Activated CD4-positive, alpha-beta T cell treated with anti-CD3 and anti-CD28 coated beads for 4 hours (primary cell): ENCODE data around the gene PROK1.

Experiments
- DNase-seq, 2 donors: peaks; one replicate each; pipeline ENCODE4 v3.0.0-alpha.2; 2020

PROK1 gene

DNA sequence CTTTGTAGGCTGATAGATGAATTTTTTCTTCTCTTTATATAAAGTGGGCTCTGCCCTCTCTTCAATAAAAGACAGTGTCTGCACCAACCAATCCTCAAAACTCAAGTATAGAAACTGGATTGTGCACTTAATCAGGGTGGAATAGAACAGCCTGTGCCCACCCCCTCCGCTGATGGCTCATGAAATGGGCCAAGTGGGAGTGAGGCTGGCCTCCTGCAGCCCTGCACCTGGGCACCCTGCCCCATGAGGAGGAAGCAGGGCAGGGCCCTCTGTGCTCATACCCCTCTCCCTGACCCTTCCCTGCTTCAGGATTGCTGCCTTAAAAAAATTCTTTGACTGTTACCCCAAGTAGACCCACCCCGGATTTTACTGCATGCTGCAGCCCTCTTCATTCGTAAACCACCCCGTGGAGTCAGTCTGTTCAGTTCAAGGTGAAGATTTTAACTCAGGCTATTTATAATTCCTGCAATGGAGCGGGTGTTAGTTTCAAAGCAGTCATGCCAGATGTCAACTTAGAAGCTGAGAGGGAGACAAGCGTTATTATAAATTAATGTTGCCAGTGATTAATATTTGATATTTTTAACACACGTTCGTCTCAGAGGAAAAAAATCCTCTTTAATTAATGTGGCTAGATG, 15.8 kb downstream of the PROK1 start:
- no peak for DNase-seq

DNA sequence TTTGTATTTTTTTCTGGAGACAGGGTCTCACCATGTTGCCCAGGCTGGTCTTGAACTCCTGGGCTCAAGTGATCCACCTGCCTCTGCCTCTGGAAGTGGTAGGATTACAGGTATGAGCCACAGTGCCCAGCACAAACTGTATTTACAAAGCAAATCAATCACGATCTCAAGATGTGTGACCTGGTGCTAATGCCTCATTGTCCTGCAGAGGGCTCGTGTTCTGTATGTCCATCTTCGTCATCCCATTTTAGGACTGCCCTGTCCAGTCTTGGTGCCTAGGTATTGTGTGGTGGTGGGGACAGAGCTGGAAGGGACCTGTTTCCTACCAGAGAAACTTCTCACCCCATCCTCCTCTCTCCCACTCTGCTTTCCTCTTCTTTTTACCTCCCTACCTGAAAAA, 20.2 kb downstream of the PROK1 start:
- no peak for DNase-seq

DNA sequence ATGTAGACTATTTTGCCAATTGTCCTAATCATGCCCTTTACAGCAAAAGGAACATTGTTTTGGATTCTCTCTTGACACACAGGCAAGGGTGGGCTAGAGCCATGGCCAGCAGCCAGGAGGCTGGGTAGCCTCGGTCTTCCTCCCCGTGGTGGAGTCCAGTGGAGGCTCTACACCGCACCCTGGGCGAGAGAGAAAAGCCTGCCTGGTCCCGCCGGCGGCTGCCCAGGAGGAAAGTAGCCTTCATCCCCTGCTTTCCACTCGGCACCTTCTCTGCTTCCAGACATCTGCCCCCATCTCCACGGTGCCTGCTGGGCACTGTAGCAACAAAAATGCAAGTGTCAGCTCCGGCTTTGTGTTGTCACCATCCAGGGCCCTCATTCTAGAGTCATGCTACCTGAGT, 21.6 kb downstream of the PROK1 start:
- DNase-seq, result no peak

DNA sequence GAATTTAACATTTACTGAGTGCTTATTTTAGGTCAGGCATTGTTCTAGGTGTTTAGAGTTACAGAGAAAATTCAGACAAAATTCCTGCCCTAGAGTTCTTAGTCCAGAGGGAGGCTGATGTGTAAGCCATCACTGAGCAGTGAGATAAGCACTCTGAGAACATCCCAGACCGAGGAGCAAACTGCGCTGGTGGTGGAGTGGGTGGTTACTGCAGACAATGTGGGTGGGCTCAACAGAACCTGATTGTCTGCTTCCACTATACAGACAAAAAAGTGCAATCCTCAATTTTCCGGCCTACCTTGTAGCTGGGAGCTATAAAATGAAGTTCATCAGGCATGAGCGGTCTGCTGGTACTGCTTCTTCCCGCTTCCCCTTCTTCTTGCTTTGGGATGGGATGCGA, 23.5 kb downstream of the PROK1 start:
- DNase-seq, result no peak

DNA sequence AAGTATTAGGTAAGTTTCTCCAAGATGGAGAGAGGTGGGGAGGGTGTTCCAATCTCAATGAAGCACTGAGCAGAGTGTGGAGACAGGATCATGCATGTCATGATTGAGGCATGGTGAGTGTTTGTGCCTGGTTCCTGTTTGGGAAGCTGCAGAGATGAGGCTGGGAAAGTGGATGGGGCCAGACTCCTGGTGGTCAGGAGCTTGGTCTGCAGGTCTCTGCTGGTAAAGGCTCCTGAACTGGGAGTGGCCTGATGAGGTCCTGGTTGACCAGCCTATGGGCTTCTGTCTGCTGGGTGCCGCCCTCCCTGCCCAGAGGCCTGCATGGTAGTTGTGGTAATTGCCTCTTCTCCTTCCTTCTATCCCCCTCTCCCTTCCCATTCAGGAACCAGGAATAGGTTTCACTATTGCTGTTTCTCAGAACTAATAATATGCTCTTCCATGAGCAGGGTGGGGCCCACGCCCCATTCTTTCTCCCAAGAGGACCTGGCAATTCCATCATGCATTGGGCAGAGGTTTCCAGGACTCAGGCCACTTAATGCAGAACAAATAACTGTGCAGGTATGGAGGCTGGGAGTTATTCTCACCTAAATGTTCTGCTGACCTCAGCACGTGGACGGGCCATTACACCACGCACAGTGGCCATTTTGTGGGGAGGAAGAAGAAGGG, 24.5 kb downstream of the PROK1 start:
- no peak for DNase-seq

DNA sequence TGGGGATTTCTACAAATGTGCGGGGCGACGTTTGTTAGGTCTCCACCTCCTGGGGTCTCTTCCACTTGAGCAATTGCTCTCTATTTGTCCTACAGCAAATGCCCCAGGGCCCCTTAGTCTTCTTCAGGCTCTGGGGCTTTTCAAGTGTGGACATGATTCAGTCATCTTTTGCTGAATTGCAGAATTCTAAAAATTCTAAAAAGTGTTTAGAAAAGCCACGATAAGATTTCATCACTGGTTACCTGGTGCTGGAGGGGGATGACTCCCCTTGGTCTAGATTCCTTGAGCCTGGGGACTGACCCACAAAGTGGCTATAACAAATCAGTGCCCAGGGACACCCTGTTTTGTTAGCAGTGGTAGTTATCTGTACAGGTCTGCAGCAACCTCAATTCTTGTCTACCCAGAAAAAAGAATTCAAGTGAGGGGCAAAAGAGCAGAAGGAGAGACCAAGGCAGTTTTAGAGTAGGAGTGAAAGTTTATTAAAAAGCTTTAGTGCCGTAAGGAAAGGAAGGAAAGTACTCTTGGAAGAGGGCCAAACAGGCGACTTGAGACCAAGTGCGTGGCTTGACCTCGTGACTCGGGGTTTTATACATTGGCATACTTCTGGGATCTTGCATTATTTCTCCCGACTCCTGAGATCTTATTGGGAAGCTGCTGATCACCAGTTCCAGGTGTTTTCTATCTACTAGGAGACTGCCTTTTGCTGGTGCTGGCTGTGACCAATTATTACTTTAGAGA, 25.2 kb downstream of the PROK1 start:
- DNase-seq, result no peak

DNA sequence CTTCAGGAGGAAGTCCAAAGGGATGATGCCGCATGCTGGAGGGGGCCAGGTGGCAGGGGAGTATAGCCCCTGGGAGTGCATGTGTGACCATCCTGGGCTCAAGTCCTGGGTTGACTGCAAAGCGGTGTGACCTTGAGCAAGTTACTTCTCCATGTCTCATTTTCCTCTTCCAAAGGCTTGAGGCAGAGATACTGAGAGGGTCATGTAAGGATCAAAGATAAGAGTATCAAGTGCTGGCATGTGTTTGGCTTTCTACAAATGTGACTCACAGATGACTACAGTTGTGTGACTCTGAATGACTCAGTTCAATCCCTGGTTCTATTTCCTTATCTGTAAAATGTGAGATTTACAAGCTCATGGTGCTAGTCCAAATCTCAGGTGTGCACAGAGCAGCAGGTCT, 26.1 kb downstream of the PROK1 start:
- no peak for DNase-seq

DNA sequence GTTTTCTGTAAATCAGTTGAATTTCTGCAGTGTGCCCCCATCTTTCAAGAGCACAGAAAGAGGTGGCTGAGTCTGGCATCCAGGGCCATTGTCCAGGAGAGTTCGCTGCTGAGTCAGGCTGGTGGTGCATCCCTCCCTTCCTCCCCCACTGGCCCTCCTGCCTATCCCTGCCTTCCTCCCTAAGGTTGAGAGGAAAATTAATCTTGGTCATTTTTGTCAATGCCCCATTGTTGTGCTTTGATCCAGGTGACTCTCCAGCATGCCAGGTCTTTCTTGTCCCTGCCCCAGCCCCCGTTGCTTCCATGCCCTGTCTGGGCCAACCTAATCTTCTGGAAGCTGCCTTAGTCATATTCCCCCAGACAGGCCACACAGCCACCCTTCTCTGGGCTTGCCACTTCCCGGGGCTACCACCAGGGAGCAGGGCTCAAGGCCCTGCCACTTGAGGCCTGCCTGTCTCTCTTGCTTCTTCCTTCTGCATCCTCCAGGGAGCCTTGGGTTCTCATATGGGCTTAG, 26.6 kb downstream of the PROK1 start:
- DNase-seq, result no peak

DNA sequence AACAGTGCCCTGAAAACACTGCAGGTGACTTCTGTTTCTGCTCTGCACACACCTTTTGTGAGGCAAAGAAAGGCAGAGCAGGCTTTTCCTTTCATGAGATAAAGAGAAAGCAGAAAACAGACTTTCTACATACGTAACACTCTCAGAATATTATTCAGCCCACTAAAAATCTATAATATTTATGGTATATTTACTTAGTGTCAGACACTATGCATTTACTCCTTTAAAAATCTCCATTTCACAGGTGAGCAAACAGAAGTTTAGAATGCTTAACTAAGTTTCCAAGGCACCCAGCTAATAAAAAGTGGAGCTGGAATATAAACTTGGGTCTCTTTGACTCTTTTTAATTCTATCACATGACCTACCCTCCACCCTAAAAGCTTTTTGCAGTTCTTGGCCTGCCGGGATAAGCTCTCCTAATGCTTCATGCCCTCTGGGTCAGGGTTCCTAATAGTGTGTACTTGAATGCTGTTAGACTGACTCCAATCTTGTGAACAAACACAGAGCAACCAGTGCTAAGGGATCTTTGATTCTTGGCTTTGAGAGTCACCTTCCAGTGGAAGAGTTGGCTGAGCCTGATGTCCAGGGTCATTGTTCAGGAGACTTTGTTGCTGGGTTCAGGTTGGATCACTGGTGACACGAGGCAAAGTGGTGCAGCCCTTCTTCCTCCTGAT, 27.2 kb downstream of the PROK1 start:
- no peak for DNase-seq

DNA sequence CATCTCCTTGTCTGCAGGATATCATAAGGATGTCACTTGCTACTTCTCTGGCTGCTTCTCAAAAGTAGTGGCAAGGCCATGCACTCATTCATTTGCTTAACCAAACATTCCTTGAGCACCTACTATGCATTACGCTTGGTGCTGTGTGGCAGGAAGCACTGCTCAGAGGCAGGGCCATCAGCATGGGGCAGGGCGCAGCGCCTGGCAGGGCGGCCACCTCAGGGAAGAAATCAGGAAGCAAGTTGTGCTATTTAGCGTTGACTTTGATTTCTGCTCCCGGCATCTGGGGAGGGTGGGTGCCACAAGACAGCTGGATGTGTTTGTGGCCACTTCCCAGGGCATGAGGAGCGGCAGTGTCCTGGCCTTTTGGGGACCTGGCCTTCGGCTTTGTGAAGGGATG, 27.9 kb downstream of the PROK1 start:
- DNase-seq, result no peak

DNA sequence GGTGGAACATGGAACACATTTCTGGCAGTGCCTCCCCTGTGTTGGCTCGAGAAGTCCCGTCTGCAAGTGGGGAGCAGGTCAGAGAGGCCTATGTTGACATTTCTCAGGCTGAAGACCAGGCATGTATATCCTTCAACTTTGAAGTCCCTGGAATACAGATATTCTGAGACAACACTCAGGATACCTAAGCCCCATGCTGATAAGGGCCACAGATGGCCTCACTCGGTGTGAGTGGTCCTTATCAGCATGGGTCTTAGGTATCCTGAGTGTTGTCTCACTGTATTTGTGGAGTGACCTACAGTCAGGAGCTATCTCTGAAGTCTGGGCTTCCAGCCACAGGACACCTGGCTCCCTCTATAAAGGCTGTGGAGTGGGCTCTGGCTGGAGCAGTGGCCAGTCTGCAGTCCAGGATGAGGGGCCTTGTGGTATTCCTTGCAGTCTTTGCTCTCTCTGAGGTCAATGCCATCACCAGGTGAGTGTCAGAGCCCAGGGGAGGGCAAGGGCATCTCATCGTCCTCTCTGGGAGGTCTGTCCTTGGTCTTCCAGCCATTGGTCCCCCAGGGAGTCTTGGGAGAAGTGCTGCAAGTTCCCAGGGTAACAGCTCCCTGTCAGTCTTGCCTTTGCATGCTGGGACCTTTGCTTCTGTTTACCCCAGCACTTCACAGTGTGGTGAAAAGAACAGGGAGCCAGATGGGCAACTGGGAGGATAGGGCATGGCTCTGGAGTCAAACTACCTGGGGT, 29.6 kb downstream of the PROK1 start:
- no peak for DNase-seq

DNA sequence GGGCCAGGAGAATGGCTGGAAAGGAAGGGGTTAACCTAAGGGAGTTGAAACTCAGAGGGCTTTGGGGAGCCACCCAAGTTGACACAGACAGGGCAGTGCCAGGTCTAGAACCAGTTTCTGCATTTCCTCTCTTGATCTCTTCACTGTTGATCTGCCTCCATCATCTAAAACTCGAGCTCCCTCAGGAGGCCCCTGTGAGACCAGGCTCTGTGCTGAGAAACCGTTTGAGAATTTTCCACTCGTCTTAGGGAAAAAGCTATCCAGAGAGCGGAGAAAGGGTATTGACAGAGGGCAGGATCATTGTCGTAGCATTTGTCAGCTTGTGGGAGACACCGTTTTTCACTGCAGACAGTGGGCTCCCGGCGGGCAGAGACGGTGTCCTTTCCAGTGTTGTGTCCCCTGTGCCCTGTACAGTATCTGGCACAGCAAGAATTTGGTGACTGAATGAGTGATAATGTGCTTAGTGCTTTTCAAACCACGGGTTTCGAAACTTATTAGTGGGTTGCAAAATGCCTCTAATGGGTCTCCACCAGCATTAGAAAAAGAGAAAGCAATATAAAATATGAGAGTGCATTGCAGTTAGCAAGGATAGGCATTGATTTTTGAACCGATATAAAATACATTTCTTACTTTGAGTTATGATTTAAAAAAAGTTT, 31.1 kb downstream of the PROK1 start:
- DNase-seq, result no peak

DNA sequence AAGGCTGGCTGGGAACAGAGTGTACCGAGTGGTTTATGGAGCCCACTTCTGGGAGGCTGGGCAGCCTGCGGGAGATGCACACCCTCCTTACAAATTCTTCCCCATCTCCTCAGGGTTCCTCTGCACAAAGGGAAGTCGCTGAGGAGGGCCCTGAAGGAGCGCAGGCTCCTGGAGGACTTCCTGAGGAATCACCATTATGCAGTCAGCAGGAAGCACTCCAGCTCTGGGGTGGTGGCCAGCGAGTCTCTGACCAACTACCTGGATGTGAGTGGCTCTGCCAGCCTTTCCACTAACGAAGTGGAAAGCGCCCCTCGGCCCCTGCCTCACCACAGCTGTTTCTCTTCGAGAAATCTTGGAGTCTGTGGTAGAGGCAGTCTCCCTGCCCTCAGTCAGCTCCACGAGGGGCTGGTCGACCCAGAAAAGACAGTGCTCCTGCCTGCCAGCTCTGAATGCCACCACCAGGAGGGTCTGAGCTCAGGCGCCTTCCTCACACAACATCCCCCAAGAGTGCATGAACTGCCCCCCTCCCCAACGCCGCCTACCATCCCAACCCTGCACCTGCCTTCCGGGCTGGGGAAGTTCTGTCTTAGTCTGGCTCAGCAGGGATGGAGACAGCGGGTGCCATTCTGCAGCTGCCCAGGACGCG, 31.8 kb downstream of the PROK1 start:
- no peak for DNase-seq

DNA sequence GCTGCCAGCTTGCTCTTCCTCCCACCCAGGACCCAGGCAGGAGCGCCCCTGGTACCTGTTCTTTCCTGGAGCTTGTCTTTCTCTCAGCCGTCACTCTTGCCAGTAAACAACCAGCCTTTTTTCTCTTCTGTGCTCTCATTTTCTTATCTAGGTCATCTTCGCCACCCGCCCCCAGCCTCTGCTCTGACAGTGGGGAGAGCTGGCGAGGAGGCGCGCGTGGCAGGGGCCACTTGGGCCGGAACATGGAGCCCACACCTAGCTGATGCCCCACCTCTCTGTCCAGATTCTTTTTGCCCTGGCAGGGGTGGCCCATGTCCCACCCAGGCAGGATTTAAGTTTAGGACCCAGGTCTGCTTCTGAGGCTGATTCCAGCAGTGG, 32.3 kb downstream of the PROK1 start:
- no peak for DNase-seq

DNA sequence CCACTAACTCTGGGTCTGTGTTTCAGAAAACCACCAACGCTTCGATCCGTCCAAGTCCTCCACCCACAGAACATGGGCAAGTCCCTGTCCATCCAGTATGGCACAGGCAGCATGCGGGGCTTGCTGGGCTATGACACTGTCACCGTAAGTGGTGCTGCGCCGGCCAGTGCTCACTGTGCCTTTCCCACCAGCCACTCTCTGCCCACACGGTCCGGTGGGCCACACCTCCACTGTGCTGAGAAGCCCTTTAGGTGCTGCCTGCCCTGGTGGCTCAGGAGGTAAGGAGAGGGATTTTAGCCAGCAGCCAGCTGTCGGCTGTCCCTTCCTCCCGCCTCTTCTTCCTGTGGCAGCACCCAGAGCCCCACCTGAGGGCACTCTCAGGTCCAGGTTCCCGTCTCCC, 33.9 kb downstream of the PROK1 start:
- no peak for DNase-seq

DNA sequence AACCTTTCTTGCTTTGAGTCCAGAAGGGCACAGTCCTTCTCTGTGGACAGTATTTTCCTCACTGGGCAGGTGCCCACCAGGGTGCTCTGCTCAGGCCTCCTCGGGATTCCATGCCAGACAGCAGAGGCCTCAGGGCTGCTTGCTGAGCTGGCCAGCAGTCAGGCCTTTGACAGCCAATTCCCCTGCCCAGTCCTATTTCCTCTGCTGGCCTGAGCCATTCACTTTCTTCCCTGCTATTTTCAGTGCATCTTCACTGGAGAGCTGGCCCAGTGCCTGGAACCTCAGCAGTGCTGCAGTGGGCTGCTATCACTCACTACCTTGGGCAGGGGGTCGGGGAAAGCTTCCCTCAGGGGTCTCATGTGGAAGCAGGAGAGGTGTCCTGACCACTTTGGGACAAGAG, 34.8 kb downstream of the PROK1 start:
- DNase-seq, result no peak

DNA sequence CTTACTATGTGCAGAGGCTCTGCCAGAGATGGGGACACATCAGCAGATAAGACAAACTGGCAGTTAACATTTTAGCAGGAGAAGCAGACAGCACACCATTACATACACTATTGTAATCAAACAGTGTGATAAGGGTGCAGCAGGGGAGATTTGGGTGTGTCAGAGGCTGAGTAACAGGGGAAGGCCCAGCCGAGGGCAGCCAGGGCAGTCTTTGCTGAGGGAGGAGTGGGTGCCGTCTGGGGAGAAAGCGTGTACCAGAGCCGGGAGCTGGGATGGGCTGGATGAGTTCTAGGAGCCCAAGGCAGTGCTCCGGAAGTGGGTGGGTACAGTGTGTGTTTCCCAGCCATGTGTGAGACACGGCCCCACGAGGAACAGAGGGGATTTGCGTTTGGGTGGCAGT, 36.8 kb downstream of the PROK1 start:
- DNase-seq, result no peak

DNA sequence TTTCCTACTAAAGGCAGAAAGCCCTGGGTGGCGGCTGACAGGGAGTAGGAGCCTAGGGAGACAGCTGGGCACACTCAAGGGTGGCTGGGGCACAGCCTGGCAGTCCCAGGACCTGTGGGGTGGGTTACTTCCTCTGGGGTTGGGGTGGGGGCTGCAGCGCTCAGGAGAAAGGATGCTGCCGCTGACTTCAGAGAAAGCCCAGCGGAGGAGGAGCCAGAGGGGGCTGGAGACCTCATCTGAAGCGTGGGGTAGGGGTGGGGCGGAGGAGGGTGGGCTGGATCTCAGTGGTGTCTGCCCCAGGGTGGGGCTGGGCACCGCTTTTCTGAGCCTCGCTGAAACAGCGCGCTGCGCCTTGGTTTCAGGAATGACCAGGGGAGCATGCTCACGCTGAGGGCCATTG, 37.2 kb downstream of the PROK1 start:
- no peak for DNase-seq

DNA sequence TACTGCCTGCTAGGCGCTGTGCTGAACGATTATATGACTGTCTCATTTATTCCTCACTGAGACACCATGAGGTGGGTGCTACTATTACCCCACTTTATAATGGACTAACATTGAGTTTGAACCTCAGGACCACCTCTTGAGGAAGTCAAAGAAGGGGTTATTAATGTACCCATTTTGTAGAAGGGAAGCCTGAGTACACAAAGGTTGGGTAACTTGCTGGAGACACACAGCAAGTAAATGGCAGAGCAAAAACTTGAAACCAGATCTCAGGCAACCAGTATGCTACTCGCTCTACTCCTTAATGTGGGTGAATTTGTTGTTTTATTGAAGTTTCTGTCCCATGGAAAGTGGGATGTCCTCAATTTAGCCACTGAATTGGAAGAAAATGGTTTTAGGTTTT, 37.9 kb downstream of the PROK1 start:
- no peak for DNase-seq

DNA sequence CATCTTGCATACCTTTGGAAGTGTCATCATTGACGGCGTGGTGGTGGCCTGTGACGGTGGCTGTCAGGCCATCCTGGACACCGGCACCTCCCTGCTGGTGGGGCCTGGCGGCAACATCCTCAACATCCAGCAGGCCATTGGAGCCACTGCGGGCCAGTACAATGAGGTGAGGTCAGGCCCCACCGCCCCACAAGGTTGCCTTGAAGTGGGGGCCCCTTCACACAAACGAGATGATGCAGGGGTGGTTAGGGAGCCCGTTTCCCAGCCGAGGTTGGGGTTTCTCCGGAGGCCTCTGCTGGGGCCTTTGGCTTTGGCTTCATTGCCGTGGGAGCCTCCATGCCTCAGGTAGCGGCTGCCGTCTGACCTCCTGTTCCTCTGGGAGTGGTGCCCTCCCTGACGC, 38.5 kb downstream of the PROK1 start:
- no peak for DNase-seq

DNA sequence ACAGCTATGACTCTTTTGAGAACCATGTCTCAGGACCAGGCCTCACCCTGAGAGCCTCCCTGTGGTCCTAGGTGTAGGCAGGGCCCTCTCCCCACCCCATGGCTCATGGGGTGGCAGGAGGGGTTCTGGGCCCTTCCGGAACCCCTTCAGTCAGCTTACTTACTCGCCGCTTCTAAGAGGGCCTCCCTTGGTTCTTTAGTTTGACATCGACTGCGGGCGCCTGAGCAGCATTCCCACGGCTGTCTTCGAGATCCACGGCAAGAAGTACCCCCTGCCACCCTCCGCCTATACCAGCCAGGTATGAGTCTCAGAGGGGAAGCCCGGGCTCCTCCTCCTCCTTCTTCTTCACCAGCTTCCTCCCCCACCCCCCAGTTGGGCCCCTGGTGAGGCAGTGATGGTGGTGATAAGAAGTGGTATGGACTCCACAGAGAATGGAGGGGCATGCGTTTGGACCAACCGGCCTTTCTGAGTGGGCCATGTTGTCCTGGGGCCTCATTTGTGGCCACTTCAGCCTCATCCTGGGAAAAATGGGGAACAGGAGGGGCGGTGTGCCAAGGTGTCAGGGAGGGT, 39.1 kb downstream of the PROK1 start:
- DNase-seq, result no peak
